ENCODE measurements around the gene ALDH1A1.

The ALDH1A1 gene

DNA sequence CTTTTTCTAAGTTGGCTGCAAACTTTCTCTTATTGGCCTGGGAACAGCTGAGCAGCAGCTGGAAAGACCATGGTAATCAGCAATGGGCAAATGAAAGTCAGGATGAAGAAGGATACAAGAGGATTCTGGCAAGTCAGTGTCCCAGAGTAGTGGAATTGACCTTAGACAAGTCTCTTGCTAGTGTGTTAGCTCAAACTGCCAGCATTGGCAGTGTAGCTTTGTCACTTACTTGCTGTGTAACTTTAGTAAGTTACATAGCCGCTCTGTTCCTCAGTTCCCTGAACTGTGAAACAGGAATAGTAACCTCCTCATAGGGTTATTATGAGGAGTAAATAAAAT is 3.6 kb downstream of the ALDH1A1 start:
- Histone ChIP-seq H3K4me2 (ENCODE audit: low read depth, low read length) (no peak overlapping the region), H3F3A (ENCODE audit: insufficient read depth, low read length) (no peaks in the 10 kb centered on the region), H3K27ac (ENCODE audit: low read length) (no peak overlapping the region), H4K20me1 (ENCODE audit: insufficient read depth, low read length) (no peaks in the 10 kb centered on the region), H3K4me1 (ENCODE audit: low read length) (no peaks in the 10 kb centered on the region), H3K4me3 (ENCODE audit: low read length) (no peak overlapping the region), H3K9ac (ENCODE audit: low read length) (no peak overlapping the region), H3K27me3 (replicated peaks; ENCODE audit: insufficient read depth, low read length) (no peaks in the 10 kb centered on the region), H2AFZ (ENCODE audit: low read length) (no peak overlapping the region), H3K79me2 (ENCODE audit: low read length) (no peaks in the 10 kb centered on the region), H3K9me2 (replicated peaks; ENCODE audit: insufficient read depth, low read length) (no peaks in the 10 kb centered on the region), H3K36me3 (replicated peaks; ENCODE audit: insufficient read depth, low read length) (no peaks in the 10 kb centered on the region), H3K9me3 (replicated peaks; ENCODE audit: insufficient read depth, low read length) (no peaks in the 10 kb centered on the region)
- no peak for DNase-seq
- no peak for TF ChIP-seq EZH2phosphoT487 (IDR thresholded peaks at IDR 0.05; ENCODE audit: low read length)
- no peak for TF ChIP-seq EZH2 (optimal IDR thresholded peaks at IDR 0.05; ENCODE audit: low read depth, low read length)
- TF ChIP-seq, protein P1, sequence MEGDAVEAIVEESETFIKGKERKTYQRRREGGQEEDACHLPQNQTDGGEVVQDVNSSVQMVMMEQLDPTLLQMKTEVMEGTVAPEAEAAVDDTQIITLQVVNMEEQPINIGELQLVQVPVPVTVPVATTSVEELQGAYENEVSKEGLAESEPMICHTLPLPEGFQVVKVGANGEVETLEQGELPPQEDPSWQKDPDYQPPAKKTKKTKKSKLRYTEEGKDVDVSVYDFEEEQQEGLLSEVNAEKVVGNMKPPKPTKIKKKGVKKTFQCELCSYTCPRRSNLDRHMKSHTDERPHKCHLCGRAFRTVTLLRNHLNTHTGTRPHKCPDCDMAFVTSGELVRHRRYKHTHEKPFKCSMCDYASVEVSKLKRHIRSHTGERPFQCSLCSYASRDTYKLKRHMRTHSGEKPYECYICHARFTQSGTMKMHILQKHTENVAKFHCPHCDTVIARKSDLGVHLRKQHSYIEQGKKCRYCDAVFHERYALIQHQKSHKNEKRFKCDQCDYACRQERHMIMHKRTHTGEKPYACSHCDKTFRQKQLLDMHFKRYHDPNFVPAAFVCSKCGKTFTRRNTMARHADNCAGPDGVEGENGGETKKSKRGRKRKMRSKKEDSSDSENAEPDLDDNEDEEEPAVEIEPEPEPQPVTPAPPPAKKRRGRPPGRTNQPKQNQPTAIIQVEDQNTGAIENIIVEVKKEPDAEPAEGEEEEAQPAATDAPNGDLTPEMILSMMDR (IDR thresholded peaks at IDR 0.05; ENCODE audit: low read length): no peak

DNA sequence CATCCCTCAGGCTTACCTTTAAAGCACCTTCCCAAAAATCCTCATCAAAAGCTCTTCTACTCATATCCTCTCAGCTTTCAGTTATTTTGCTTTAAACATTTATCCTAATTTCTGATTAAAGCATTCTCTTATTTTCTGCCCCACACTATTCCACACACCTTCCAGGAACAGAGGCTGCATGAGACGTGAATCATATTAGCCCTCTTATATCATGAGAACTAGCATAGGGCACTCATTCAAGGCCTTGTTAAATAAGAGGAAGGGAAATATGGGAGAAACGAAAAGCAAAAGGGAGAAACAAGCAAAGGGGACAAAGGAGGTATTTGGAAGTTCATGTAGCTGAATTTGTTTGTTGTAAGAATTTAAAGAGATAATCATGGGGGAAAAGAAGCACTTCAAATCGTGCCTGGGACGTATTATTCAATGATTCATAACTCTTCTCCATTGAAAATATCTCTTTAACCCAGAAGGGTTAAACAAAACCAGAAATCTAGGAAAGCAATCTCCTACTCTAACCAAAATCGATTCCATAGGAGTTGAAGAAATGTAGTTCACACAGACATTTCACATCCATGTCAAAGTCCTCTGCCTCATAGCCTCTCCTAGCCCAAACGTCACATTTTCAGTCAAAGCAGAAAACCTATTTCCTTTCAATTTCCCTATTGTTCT is 4.1 kb downstream of the ALDH1A1 start:
- TF ChIP-seq EZH2 (optimal IDR thresholded peaks at IDR 0.05; ENCODE audit: low read depth, low read length): no peak
- TF ChIP-seq, protein P1 (IDR thresholded peaks at IDR 0.05; ENCODE audit: low read length): no peak
- H3K27me3 ChIP-seq (replicated peaks; ENCODE audit: insufficient read depth, low read length): no peaks in the 10 kb centered on the region
- H4K20me1 ChIP-seq (ENCODE audit: insufficient read depth, low read length): no peaks in the 10 kb centered on the region
- no peak overlapping the region for H3K4me3 ChIP-seq (ENCODE audit: low read length)
- no peaks in the 10 kb centered on the region for H3K4me1 ChIP-seq (ENCODE audit: low read length)
- H3F3A ChIP-seq (ENCODE audit: insufficient read depth, low read length): no peaks in the 10 kb centered on the region
- no peak overlapping the region for H2AFZ ChIP-seq (ENCODE audit: low read length)
- H3K79me2 ChIP-seq (ENCODE audit: low read length): no peaks in the 10 kb centered on the region
- no peaks in the 10 kb centered on the region for H3K36me3 ChIP-seq (replicated peaks; ENCODE audit: insufficient read depth, low read length)
- no peak overlapping the region for H3K27ac ChIP-seq (ENCODE audit: low read length)
- no peaks in the 10 kb centered on the region for H3K9me3 ChIP-seq (replicated peaks; ENCODE audit: insufficient read depth, low read length)
- DNase-seq: no peak
- no peaks in the 10 kb centered on the region for H3K9me2 ChIP-seq (replicated peaks; ENCODE audit: insufficient read depth, low read length)
- H3K9ac ChIP-seq (ENCODE audit: low read length): no peak overlapping the region
- H3K4me2 ChIP-seq (ENCODE audit: low read depth, low read length): no peak overlapping the region

DNA sequence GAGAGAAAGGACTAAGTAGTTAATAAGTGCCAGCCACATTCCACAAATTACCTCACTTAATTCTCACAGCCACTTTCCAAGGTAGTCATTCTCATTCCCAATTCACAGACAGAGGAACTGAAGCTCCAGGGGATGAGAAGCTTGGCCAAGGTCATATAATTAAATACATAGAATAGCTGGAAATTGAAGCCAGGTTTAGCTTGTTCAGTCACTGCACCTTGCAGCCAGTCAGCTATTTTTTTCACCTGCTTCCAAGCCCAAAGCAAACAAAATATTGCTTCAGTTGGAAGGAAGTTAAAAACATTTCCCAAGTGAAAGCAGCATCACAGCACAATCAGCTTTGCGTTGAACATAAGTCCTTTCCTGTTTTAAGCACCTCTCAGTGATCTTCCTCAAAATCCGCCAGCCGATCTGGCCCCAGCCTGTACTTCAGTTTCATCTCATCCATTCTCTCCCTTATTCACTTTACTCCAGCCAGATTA is 4.8 kb downstream of the ALDH1A1 start:
- H3K4me1 ChIP-seq (ENCODE audit: low read length): no peaks in the 10 kb centered on the region
- H3K4me3 ChIP-seq (ENCODE audit: low read length): no peak overlapping the region
- H3K9me3 ChIP-seq (replicated peaks; ENCODE audit: insufficient read depth, low read length): no peaks in the 10 kb centered on the region
- no peak for DNase-seq
- H3K4me2 ChIP-seq (ENCODE audit: low read depth, low read length): no peak overlapping the region
- H3K9me2 ChIP-seq (replicated peaks; ENCODE audit: insufficient read depth, low read length): no peaks in the 10 kb centered on the region
- H3K9ac ChIP-seq (ENCODE audit: low read length): no peak overlapping the region
- no peak for TF ChIP-seq EZH2phosphoT487 (IDR thresholded peaks at IDR 0.05; ENCODE audit: low read length)
- TF ChIP-seq, protein P1 (IDR thresholded peaks at IDR 0.05; ENCODE audit: low read length): no peak
- no peak for TF ChIP-seq EZH2 (optimal IDR thresholded peaks at IDR 0.05; ENCODE audit: low read depth, low read length)
- H4K20me1 ChIP-seq (ENCODE audit: insufficient read depth, low read length): no peaks in the 10 kb centered on the region
- no peaks in the 10 kb centered on the region for H3K27me3 ChIP-seq (replicated peaks; ENCODE audit: insufficient read depth, low read length)
- H2AFZ ChIP-seq (ENCODE audit: low read length): no peak overlapping the region
- H3K27ac ChIP-seq (ENCODE audit: low read length): no peak overlapping the region
- H3K36me3 ChIP-seq (replicated peaks; ENCODE audit: insufficient read depth, low read length): no peaks in the 10 kb centered on the region
- H3F3A ChIP-seq (ENCODE audit: insufficient read depth, low read length): no peaks in the 10 kb centered on the region
- H3K79me2 ChIP-seq (ENCODE audit: low read length): no peaks in the 10 kb centered on the region
